H4 (cell line): ENCODE results near the gene CCDC13. TPM values are rescaled to one million over a fixed set of nuclear protein-coding genes. Genes with fewer than 3 reads are reported as not detected.

Experiments used
- DNase-seq: peaks from one replicate; pipeline ENCODE4 v3.0.0-alpha.2; 2015; ENCODE audit warnings: low spot score
- total RNA-seq: library from RNA; depleted of rRNA; stranded (reverse); fragments of >200 nt; shearing (Covaris generic); gene quantifications from 2 replicates; pipeline ENCODE4 v1.2.3, GENCODE V29; 2014; rRNA removed

Gene CCDC13
- total RNA-seq, 1 experiment from 2014 or later, result not detected

DNA sequence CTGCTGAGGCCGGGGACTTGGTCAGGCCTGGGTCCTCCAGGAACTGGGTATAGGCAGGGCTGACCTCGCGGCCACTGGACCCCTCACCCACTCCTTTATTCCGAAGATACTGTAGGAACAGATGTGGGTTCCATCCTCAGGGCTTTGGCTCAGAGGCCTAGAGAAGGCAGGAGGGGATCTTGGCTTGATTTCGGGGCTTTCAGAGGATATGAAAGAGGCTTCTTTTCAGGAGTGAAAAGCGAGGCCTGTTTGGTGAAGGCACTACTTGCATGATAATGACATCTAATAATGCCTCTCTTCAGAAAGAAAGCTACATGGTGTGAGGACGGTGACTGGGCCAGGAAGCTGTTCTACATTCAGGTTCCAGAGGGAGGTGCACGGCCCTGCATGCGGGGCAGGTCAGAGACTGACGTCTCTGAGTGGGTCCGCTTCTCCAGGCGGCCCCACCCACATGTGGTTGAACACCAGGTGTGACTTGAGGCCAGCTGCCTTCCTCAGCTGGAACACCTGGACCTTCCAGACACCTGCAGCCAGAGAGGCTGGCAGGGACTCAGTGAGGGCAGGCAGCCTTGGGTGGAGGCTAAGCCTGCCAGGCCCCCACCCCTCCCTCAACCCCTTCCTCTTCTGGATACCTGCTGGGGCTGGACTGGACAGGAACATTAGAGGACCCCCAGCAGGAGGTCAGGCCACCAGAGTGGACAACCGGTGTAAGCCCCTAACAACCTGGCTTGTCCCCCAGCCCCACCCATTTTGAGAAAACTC lies 39.4 kb downstream of the CCDC13 start:
- no peak for DNase-seq

DNA sequence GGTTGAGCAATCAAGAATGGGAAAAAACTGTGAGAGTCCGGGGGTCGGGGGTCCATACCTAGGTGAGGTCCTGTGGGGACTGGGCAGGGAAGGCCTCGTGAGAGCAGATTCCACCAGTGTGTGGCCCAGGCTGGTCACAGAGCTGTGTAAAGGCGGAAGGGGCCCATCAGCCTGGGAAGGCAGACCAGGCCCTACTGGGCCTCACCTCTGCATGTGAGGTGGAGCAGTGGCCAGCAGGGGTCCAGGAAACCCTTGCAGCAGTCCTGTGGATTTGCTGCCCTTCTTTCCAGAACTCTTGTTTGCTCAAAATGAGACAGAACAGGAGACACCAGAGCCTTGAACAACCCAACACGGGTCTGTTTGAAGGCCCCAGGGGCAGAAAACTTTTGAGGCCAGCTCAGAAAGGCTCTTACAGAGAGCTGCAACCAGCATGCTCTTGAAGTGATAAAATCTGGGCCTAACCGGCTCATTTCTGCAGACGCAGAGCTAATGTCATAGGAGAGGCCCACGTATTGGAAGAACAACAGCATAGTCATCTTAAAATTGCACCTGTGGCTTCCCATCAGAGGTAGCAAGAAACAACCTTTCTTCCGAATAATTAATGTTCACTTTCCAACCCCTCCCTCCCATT lies 40.1 kb downstream of the CCDC13 start:
- DNase-seq, result no peak

DNA sequence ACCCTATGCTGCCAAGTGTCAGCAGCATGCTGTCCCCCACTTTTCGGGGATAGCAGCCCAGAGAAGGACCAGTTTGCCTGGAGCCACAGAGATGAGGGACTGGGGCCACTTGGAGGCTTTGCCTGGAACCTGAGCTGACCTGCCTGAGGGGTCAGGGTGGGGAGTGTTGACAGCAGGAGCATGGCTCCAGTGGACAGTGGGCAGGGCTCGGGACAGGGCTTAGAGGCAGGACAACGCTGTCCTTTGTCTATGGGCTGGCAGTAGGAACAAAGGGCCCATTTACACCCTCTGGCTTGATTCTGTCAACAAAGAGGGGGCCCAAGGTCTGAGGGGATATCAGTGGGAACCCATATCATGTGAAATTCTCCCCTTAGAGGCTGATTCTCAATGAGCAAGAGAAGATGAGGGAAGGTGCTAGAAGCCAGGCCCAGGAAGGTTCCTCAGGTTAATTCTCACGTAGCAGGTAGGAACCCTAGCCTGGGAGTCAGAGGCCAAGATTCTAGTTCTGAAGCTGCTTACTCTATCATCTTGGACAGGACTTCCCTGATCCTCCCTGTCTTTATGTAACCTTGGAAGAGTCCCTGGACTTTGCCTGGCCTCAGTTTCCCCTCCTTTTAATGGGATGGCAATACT lies 40.7 kb downstream of the CCDC13 start:
- no peak for DNase-seq

DNA sequence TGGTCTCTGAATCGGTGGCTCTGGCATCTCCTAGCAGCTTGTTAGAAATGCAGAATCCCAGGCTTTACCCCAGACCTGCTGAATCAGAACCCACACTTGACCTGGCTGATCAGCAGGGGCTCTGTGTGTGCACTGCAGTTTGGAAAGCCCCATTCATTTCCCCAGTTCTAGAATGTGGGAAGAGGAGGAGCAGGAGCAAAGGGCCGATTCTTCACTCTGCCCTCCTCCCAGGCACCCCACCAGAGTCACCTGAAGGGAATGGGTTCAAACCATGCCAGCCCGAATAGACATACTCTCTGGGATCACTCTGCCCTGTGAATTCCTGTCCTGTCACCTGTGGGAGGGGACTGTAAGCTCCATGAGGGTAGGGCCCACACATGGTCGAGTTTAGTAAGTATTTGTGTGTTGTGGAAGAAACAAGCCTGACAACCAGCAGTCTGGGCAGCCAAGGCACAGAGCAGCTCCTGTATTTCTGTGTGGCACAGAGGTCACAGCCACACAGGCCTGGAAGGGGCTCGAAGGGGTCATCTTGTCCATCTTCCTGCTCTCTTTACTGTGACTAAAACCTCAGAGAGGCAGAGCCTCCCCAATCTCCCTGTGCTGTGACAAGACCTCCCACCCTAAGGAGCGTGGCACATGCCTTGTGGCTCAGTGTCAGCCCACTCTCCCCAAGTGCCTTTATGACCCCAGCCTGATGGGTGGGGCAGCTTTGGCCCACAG lies 41.4 kb downstream of the CCDC13 start:
- DNase-seq, result no peak

DNA sequence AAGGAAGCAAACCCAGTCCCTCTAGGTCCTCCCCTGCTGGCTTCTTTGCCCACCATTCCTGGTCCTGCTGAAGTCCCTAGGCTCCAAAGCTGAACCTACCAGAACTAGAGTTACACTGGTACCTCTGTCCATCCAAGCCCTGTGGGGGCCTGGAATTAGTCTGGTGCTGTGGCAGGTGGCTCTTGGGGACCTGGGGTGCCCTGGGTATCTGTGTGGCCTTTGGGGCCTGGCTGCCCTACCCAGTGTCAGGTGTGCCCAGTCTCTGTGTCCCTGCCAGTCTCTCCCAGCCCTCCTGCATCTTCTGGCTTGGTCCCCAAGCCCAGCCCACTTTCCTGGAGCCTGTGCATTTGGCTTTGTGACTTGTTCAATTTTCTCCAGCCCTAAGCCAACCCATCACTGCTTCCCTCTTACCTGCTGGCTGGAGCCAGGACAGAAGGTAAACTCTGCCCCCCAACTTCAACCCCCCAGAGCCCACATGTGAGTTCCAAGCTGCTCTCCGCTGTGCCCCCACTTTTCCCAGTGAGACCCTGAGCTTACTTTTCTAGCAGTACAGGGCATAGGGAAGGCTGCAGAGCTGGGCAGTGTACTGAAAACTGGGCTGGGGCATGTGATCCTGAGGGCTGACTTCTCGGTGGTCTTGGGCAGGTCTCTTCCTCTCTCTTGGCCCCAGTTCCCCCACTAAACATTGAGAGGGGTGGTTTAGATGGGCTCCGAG lies 42.2 kb downstream of the CCDC13 start:
- DNase-seq, result no peak

DNA sequence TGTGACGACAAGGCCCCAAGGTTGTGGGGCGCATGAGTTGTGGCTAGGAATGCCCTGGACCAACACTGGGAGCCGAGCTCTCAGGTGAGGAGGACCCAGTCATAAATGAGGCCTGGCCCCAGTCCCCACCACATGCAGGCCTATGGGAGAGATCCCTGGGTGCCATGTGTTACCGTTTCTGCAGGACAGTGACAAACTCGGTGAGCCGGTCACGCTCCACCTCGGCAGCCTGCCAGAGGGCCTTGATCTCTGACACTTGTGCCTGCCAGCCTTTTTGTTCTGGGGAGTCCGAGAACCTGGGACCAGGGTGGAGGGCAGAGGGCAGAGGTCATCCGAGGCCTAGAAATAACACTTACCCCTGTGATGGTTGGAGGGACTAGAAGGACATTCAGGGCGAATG lies 42.8 kb downstream of the CCDC13 start:
- no peak for DNase-seq

DNA sequence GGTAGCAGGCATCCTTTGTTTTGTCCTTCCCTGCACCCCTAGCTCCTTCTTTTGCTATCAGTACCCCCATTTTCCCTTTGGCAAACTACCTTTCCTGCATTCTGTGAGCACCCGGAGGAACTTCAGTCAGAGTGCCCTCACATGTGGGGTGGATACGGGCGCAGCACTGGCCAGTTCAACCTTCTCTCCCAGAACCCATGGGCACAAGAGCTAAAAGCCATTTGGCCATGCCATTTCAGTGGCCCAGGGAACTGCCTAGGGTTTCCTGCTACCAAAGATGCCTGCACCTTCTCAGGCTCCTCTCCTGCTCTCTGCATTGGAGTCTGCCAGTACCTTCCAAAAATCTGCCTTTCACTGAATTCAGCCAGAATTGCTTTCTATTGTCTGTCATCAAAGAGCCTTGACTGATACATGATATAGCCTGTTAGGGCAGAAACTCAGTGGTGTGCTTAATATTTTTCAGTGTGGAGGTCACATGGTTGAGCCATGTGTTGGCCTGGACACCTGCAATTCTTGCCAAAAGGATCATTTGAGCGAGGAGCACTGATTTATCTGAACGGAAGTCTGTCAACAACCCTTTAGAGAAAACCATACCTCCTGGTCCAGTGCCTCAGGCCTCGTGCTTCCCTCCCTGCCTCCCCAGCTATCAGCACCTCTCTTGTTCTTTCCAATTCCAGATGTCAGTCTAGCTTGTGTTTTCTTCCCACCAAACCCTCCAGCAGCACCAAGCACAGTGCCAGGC lies 43.5 kb downstream of the CCDC13 start:
- DNase-seq, result no peak

DNA sequence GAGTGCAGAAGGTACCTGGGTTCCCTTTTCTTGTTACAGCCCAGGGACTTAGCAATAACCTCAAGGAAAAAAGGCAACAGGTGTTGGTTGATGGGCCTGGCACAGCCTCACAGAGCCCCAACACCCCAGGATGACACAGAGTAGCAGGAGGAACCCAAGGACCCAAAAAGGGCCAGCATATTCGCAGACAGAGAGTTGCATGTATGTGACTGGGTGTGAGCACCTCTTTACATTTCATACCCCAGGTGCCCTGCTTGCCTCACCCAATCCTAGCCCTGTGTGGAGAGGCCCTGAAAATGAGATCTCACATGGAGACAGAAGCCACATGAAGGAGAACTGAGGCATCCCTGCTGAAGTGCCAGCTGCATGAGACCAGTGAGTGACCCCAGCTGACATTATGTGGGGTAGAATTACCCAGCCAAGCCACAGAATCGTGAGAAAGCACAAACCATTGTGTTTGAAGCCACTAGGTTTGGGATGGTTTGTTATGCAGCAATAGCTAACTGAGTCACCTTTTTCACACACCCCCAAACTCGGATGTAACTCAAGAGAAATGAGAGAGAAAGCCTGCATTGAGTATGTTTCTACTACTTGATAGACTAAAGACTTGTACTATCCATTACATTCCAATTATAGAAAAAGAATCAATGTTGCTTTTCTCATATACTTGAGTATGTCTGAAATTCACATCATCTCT lies 44.2 kb downstream of the CCDC13 start:
- no peak for DNase-seq

DNA sequence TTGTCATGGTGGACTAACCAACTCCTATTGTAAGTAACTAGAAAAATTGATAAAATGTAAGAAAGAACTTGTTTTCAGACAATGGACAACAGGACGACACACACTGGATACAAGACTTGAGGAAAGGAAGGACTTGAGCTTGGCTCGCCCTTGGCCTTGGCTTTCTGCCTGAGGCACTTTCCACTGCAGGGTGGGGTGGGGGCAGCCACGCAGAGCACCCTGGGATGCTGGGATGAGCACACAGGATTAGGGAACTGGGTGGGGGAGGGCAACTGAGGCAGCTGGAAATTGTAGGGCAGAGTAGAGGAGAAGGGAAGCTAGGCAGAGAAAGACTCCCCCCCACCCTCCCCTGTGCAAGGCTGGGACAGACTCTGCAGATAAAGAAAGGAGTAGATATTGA lies 45.0 kb downstream of the CCDC13 start:
- no peak for DNase-seq

DNA sequence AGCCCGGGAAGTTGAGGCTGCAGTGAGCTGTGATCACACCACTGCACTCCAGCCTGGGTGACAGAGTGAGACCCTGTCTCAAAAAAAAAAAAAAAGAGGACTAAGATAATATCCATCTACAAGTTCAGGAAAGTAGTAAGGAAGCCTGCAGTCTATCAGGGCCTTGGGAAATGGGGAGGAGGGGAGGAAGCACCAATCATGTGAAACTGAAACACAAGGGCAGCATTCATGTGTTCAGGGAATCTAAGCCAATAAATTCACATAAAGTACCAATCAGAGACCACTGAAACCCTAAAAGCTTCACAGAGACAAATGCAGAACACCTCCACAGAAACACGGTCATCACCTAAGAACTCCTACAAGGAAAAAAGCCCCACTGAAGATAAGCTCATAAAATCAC lies 47.6 kb downstream of the CCDC13 start:
- no peak for DNase-seq

DNA sequence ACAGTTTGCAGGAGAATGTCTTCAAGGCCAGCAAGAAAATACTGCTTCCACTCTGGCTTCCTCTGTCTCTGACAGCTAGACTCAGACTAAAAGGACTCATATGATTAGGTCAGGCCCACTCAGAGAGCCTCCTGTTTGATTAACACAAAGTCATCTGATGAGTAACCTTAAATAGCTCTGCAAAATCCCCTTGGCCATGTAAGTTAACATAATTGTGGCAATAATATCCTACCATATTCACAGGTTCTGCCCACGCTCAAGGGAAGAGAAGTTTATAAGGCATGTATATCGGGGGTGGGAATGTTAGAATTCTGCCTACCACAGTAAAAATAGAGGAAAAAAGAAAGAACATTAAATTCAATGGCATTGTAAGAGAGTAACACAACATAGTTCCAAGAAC lies 49.8 kb downstream of the CCDC13 start:
- no peak for DNase-seq

Other genes with a start within 250 kb of the CCDC13 start
- gene SEC22C, start 191.3 kb downstream of the CCDC13 start, total RNA-seq, result 42.4 and 48.1 TPM in 2 replicates
- 32.2 and 41.9 TPM in 2 replicates for gene SS18L2, start 182.4 kb downstream of the CCDC13 start, total RNA-seq
- gene NKTR, start 172.6 kb downstream of the CCDC13 start, total RNA-seq, result 3.8 and 6.2 TPM in 2 replicates
- gene ZBTB47, start 119.6 kb downstream of the CCDC13 start, total RNA-seq, result 1.9 and 3.8 TPM in 2 replicates
- gene KLHL40, start 87.7 kb downstream of the CCDC13 start, total RNA-seq, result not detected in 2 replicates
- gene HHATL, start 70.5 kb downstream of the CCDC13 start, total RNA-seq, result not detected in 2 replicates
- gene HIGD1A, start 31.2 kb upstream of the CCDC13 start, total RNA-seq, result 134 and 182 TPM in 2 replicates
- gene ACKR2, start 36.2 kb upstream of the CCDC13 start, total RNA-seq, result not detected in 2 replicates
- not detected in 2 replicates for gene CYP8B1, start 102.6 kb upstream of the CCDC13 start, total RNA-seq
- 0.06 TPM in 1 of 2 replicates, not detected in the other for gene ZNF662, start 132.9 kb upstream of the CCDC13 start, total RNA-seq
- gene GASK1A, start 206.1 kb upstream of the CCDC13 start, total RNA-seq, result 0.08 and 0.14 TPM in 2 replicates